ENCODE data around the gene PHF14.

The PHF14 gene

GRCh38 chr7:11060893-11061292 lies 87.2 kb downstream of the PHF14 start:
- no peak overlapping the region for H3K27ac ChIP-seq
- TF ChIP-seq CTCF (IDR thresholded peaks at IDR 0.05) (no peak), ZFX (IDR thresholded peaks at IDR 0.05; ENCODE audit: borderline replicate concordance) (no peak)

- TF ChIP-seq ZFX (IDR thresholded peaks at IDR 0.05; ENCODE audit: borderline replicate concordance) (no peak), CTCF (IDR thresholded peaks at IDR 0.05) (no peak)
- no peak overlapping the region for H3K27ac ChIP-seq
These were observed 88.4 kb downstream of the PHF14 start for GRCh38 chr7:11062110-11062509.

GRCh38 chr7:11069591-11069990 lies 95.9 kb downstream of the PHF14 start:
- H3K27ac ChIP-seq, result no peak overlapping the region
- TF ChIP-seq CTCF (IDR thresholded peaks at IDR 0.05) (no peak), ZFX (IDR thresholded peaks at IDR 0.05; ENCODE audit: borderline replicate concordance) (no peak)

- H3K27ac ChIP-seq, result no peak overlapping the region
These were observed 104.1 kb downstream of the PHF14 start for GRCh38 chr7:11077816-11078215.

GRCh38 chr7:11078247-11078834 lies 104.7 kb downstream of the PHF14 start:
- TF ChIP-seq ZFX (IDR thresholded peaks at IDR 0.05; ENCODE audit: borderline replicate concordance) (no peak), CTCF (IDR thresholded peaks at IDR 0.05) (no peak)
- H3K27ac ChIP-seq, result no peak overlapping the region

More at GRCh38 chr7:11077816-11078215, 104.1 kb downstream of the PHF14 start:
- TF ChIP-seq CTCF (IDR thresholded peaks at IDR 0.05), result no peak
- TF ChIP-seq ZFX (IDR thresholded peaks at IDR 0.05; ENCODE audit: borderline replicate concordance), result no peak

GRCh38 chr7:11079907-11080306 lies 106.2 kb downstream of the PHF14 start:
- H3K27ac ChIP-seq, result no peak overlapping the region
- TF ChIP-seq CTCF (IDR thresholded peaks at IDR 0.05), result no peak
- no peak for TF ChIP-seq ZFX (IDR thresholded peaks at IDR 0.05; ENCODE audit: borderline replicate concordance)

- H3K27ac ChIP-seq, result peak overlapping the region; percentile 30
- TF ChIP-seq CTCF (IDR thresholded peaks at IDR 0.05) (no peak), ZFX (IDR thresholded peaks at IDR 0.05; ENCODE audit: borderline replicate concordance) (no peak)
These were observed 108.4 kb downstream of the PHF14 start for GRCh38 chr7:11082121-11082520.

Data from 22Rv1 (cell line).